Ammon's horn (tissue), 1 donor: ENCODE data around the gene KAT6B.
"Not testable (repeated sequence)": the region's sequence is repeated elsewhere in the genome, so short reads cannot be mapped to it uniquely, and the experiment has no call there.

Experiments used
- DNase-seq: peaks from one replicate; pipeline ENCODE4 v3.0.0-alpha.2; 2016; ENCODE audit warnings: low spot score

KAT6B gene

GRCh38 chr10:75038335-75038734 lies 211.9 kb downstream of the KAT6B start:
- no peak for DNase-seq

DNA sequence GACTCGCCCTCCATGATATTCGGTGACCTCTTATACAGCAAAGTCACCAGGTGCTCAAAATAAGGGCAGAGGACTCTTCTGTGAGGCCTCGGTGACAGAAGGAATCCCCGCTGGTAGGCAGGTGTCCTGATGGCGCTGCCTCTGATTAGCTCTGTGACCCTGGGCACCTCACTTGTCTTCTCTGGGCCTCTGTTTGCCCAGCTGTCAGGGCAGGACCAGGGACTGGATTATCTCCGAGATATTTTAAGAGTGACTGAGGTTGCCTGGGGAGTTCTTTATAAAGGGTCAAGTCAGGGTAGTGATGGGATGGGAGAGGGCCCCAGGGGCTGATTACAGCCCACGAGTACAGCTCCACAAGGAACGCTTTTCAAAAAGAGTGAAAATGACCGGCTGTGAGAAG lies 214.2 kb downstream of the KAT6B start:
- DNase-seq, result no peak

- no peak for DNase-seq
These were observed 216.0 kb downstream of the KAT6B start for GRCh38 chr10:75042292-75042974.

DNA sequence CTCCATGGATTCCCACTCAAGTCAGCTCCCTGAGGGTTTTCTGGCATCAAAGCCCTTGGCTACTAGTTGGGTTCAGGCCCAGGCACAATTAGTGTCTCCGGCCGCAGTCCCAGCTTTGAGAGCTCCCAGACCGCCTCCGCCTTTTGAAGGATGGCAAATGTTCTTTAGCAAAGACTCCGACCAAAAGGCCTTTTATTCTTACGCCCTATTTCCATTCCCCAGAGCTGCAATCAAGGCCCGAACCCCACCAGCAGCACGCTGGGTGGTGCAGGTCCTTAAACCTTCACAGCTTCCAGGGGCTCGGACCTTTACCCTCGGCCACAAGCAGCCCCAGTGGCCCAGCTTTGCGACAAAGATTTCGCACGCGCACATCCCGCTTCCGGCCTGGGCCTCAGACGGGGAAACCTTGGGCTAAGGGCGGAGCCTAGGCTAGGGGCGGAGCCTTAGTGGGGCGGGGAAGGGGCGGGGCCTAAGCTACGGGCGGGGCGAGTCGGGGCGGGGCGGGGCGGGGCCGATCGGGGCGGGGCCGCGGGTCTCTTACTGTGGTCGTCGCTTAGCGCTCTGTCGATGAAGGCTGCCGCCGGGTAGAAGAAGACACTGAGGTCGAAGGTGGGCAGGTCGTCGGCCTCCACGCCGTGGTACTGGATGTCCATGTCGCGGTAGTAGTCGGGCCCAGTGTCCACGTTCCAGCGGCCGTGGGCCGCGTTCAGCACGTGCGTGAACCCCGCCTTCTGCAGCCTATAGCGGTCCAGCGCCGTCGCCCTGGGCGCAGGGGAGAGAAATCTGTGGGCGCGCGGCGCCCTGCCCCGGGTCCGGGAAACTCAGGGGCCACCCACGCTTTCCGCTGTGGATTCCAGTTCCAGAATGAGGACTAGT lies 217.1 kb downstream of the KAT6B start:
- DNase-seq, result no peak

GRCh38 chr10:75048669-75049098 lies 222.3 kb downstream of the KAT6B start:
- DNase-seq, result no peak

- no peak for DNase-seq
These were observed 223.1 kb downstream of the KAT6B start for GRCh38 chr10:75049316-75050148.

GRCh38 chr10:75050149-75050919 lies 223.9 kb downstream of the KAT6B start:
- no peak for DNase-seq

DNA sequence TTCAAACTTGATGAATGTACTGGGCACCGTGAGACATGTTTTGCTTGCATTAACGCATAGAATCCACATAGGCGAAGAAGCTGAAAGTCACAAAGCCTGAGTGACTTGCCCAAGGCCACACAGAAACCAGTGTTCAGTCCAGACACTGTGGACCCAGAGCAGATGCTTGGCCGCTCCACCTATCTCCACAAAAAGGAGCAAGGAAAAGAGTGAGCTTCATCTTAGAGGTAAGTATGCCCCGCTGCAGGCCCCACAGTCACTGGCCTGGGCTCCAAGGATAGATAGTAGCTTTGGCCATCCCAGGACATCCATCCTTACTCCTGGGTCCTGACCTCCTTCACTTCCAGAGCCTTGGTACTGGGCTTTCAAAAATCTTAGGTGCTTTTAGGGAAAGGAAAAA lies 224.9 kb downstream of the KAT6B start:
- no peak for DNase-seq

DNA sequence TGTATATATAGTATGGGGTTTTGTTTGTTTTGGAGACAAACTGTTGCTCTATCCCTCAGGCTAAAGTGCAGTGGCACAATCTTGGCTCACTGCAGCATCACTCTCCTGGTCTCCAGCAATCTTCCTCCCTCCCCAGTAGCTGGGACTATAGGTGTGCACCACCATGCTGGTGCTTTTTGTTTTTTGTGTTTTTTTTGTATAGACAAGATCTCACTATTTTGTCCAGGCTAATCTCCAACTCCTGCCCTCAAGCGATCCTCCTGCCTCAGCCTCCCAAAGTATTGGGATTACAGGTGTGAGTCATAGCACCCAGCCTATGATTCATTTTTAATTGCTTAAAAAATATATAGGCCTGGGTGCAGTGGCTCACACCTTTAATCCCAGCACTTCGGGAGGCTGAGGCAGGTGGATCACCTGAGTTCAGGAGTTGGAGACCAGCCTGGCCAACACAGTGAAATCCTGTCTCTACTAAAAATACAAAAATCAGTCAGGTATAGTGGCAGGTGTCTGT lies 229.6 kb downstream of the KAT6B start:
- not testable (repeated sequence) for DNase-seq

DNA sequence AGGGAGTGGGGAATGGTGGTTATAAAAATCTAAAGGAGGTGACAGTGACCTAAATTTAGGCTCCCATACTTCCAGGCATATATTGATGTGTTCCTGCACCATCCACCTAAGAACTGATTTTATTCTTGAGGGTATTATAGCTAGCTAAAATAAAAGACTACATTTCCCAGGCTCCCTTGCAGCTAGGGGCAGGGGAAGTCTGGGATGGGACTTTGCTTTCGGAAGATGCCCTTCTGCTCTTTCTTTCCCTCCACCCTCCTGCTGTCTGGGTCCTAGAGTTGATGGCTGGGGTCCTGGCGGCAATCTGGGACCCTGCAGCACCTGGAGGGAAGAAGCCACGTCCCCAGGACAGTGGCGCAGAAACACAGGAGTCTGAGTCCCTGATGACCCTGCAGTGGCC lies 231.3 kb downstream of the KAT6B start:
- no peak for DNase-seq

DNA sequence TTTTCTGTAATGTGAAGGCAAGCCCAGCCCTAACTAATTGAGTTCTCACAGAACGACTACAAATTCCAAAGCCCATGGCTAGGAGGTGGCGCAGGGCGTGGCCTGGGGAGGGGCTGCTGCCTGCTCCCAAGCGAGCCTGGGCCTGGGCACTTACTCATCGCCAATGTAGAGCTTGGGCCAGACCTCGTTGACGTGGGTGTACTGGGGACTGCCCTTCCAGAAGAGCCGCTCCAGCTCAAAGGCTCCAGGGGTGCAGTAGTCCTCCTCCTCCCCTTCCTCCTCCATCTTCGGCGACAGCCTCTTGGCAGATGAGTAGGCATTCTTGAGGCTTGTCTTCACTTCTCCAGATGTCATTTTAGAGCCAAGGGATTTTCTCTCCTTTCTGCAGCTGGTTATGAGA lies 231.8 kb downstream of the KAT6B start:
- DNase-seq, result no peak

DNA sequence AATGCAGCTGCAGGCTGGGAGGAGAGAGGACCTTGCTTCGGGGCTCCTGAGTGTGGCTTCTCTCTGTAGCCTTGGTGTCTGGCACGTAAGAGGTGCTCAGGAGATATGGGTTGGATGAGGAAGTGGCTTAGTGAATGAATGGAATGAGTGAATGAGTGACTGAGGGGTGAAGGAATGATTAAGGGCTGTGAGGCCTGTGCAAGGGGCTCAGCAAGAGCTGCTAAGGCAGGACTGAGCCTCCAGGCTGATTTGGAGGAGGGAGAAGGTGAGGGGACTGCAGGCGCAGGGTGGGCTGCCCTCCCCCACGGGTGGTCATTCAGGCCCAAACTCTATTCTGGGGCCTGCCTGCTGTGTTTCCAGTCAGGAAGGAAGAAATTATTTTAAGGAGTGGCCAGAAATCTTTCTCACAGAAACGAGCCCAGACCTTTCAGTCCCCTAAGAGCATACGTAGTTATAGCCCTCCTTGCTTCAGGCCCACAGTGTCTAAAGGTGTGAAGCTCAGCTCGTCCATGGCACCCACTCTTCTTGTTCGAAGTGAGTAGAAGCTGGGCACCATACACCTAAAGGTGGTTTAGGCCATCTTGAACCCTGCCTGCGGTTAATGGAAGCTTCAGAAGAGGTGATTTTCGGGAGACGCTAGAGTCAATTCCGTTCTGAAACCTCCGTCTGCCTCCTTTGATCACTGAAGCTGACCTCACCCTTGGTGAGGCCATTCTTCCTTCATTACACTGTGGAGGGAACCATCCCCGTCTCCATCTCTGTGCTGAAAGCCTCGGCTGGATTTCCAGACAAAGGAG lies 235.5 kb downstream of the KAT6B start:
- no peak for DNase-seq

GRCh38 chr10:75062506-75063299 lies 236.3 kb downstream of the KAT6B start:
- DNase-seq, result peak; percentile 17

GRCh38 chr10:75063461-75064230 lies 237.2 kb downstream of the KAT6B start:
- DNase-seq, result no peak

- no peak for DNase-seq
These were observed 238.7 kb downstream of the KAT6B start for GRCh38 chr10:75065076-75065475.

DNA sequence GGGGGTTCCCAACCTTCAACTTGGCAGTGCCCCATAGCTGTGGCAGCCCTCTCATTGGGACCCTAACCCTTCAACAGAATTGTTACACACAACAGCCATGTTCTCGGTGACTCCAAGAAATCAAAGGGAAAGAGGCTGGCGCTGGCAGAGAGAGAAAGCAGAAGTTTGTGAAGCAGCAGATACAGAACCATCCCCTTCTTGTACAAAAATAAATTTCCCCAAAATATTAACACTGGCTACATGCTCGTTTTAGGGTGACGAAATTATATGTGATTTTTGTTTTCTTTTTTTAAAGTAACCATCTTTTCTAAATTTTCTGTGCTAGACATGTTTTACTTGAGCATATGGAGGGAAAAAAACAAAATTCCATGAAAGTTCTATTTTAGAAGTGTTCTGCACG lies 239.9 kb downstream of the KAT6B start:
- DNase-seq, result no peak

- DNase-seq, result no peak
These were observed 240.9 kb downstream of the KAT6B start for GRCh38 chr10:75067272-75067671.

- DNase-seq, result no peak
These were observed 242.1 kb downstream of the KAT6B start for GRCh38 chr10:75068523-75068922.

- no peak for DNase-seq
These were observed 244.1 kb downstream of the KAT6B start for GRCh38 chr10:75070476-75070875.
